OCI-LY3 (cell line): Measurements from ENCODE around the gene TRIM67.

Source experiments
- CTCF ChIP-seq: fragments of 200-600, 300-600 bp; sonication (generic); IDR thresholded peaks from 2 replicates; pipeline ENCODE4 v1.5.1; 2014; ENCODE audit warnings: antibody characterized with exemption, low read length, low read depth
- EZH2phosphoT487 ChIP-seq: fragments of 200-600 bp; shearing (Covaris generic); IDR thresholded peaks from 2 replicates; pipeline ENCODE4 v1.6.1; 2018; ENCODE audit warnings: antibody characterized with exemption, mixed run types, low read depth

DNA sequence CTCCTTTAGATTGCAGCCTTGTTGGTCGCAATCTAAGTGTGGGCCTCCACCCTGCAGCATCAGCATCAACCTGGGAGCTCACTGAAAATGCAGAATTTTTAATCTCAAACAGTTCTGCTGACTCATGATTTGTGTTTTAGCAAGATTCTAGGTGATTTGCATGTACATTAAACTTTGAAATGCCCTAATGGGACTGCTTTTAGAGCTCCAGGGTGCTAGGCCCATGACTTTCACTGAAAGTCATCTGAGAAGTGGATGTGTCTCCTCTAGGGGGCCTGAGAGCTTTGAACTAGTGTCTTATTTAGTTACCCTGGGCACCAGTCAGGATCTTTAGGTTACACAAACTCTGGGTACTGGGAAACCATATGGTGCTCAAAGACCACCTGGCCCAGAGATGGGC, 9.0 kb downstream of the TRIM67 start:
- TF ChIP-seq CTCF (peak; percentile 29), EZH2phosphoT487 (no peak)
